22Rv1 (cell line): ENCODE measurements around the gene MPP3.

ENCODE experiments used
- H3K27ac ChIP-seq: fragments of 450-650 bp; 2 replicates; pipeline ENCODE4 v1.5.1; 2017
- CTCF ChIP-seq: fragments of 450-650 bp; IDR thresholded peaks from 2 replicates; pipeline ENCODE4 v1.5.1; 2017; ENCODE audit warnings: mild to moderate bottlenecking
- ZFX ChIP-seq: fragments of 450-650 bp; IDR thresholded peaks from 2 replicates; pipeline ENCODE4 v1.6.1; 2017; ENCODE audit warnings: antibody characterized with exemption, borderline replicate concordance

Gene MPP3

DNA sequence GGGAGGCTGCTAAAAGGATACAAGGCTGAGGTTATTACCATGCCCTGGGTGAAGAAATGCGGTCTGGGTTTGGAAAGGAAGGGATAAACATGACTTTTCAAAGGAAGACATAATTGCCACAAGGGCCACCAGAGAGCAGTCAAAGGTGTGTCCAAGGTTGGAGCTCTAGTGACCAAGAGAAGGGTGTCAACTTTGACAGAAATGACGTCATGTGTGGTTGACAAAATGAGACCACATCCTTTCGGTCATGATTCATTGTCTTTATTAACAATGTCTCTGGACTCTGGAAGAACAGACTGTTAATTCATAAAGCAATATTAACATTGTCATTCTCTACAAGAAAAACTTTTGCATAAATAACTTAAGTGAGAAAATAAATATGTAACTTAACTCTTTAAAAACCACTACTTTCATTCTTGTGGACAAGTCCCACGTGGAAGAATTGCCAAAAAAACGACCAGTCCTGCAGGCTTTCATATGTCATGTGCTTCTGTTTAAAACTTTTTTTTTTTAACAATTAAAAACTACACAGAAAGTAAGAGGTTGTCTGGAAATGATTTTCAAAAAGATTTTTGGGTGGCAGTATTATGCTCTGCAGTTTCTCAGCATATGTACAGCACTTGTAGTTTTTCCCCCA lies 79.3 kb downstream of the MPP3 start:
- TF ChIP-seq CTCF (no peak), ZFX (no peak)

More for the DNA sequence above, 79.3 kb downstream of the MPP3 start:
- H3K27ac ChIP-seq = no peak overlapping the region
